PC-9 (cell line): ENCODE data around the gene AP4M1.

Experiments used
- EZH2 ChIP-seq: fragments of 200-600 bp; sonication (generic); IDR thresholded peaks from 2 replicates; pipeline ENCODE4 v1.8.0; 2017; ENCODE audit warnings: antibody characterized with exemption, low read depth
- TF ChIP-seq, protein P1 (sequence below): fragments of 200-600 bp; sonication (generic); conservative IDR thresholded peaks from 2 replicates; pipeline ENCODE4 v1.6.1; 2017; ENCODE audit warnings: mixed run types, antibody characterized with exemption, mild to moderate bottlenecking, moderate library complexity

DNA sequence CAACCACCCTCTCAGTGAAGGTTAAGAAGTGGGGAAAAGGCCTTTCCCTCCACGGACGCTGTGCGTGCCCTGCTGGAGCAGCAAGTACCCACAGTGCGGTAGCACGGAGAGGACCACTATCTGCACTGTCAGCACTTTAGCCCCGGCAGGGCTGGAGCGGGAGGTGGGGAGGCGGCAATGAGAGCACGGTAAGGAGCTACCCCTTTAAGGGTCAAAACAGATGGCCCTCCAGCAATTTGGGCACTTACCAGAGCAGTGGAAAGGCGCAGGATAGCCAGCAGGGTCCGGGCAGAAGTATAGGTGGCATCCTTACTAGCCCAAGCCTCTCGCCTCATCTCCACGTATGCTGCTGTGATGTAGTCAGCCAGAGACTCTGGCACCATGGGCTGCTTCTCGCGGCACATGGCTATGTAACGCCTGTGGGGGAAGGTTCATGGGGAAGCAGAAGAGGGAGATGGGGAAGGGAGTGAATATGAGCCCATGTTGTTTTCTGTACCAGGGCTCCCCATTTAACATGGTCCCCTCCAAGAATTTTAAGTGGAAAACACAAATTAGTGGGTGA lies 7.4 kb upstream of the AP4M1 start:
- TF ChIP-seq, protein P1, sequence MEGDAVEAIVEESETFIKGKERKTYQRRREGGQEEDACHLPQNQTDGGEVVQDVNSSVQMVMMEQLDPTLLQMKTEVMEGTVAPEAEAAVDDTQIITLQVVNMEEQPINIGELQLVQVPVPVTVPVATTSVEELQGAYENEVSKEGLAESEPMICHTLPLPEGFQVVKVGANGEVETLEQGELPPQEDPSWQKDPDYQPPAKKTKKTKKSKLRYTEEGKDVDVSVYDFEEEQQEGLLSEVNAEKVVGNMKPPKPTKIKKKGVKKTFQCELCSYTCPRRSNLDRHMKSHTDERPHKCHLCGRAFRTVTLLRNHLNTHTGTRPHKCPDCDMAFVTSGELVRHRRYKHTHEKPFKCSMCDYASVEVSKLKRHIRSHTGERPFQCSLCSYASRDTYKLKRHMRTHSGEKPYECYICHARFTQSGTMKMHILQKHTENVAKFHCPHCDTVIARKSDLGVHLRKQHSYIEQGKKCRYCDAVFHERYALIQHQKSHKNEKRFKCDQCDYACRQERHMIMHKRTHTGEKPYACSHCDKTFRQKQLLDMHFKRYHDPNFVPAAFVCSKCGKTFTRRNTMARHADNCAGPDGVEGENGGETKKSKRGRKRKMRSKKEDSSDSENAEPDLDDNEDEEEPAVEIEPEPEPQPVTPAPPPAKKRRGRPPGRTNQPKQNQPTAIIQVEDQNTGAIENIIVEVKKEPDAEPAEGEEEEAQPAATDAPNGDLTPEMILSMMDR, result no peak
- no peak for TF ChIP-seq EZH2
